Stimulated activated CD4-positive, alpha-beta T cell treated with anti-CD3 and anti-CD28 coated beads, Interleukin-15, amount 100 ng/mL, for 1 hour (primary cell): ENCODE measurements around the gene DHRS2.
"Not testable (repeated sequence)": the region's sequence is repeated elsewhere in the genome, so short reads cannot be mapped to it uniquely, and the experiment has no call there.

ENCODE experiments used
- DNase-seq, 2 donors: peaks; one replicate each; pipeline ENCODE4 v3.0.0-alpha.2; 2020; ENCODE audit warnings: low read depth in 1 of 2, low spot score in 1 of 2

Gene DHRS2

GRCh38 chr14:23636317-23637211 is at the start of gene DHRS2:
Gene DHRS2, plus strand, starts transcription at chr14:23636364. Its CDS starts 2,501 bp downstream, at chr14:23638865.
- DNase-seq = no peak

GRCh38 chr14:23588884-23589598 is 47.1 kb upstream of the DHRS2 start:
- DNase-seq = peak; percentile 60 to 66

GRCh38 chr14:23589606-23590005 is 46.6 kb upstream of the DHRS2 start:
- DNase-seq = no peak

DNA sequence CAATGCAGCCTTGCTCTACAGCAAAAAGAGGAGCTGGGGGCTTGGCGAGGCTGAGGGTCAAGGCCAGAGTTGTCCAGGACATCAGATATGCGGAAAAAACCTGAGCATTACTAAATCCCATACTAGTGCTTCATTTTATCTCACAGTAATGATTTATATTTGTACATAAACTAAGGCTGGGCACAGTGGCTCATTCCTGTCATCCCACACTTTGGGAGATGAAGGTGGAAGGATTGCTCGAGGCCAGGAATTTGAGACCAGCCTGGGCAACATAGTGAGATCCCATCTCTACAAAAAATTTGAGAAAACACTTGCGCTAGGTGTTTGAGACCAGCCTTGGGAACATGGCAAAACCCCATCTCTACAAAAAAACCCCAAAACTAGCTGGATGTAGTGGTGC is 46.0 kb upstream of the DHRS2 start:
- no peak for DNase-seq

DNA sequence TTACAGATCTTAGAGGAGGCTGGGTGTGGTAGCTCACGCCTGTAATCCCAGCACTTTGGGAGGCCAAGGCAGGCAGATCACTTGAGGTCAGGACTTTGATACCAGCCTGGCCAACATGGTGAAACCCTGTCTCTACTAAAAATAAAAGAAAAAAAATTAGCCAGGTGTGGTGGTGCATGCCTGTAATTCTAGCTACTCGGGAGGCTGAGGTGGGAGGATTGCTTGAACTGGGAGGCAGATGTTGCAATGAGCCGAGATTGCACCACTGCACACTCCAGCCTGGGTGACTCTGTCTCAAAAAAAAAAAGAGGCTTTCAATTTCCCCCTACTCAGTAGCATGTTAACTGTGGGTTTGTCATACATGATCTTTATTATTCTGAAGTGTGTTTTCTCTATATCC is 42.0 kb upstream of the DHRS2 start:
- DNase-seq = not testable (repeated sequence)

GRCh38 chr14:23600322-23600707 is 35.8 kb upstream of the DHRS2 start:
- DNase-seq = no peak

- no peak for DNase-seq
These were observed 35.4 kb upstream of the DHRS2 start for GRCh38 chr14:23600806-23601205.

GRCh38 chr14:23601424-23601823 is 34.7 kb upstream of the DHRS2 start:
- DNase-seq = no peak

GRCh38 chr14:23601845-23602180 is 34.4 kb upstream of the DHRS2 start:
- no peak for DNase-seq

DNA sequence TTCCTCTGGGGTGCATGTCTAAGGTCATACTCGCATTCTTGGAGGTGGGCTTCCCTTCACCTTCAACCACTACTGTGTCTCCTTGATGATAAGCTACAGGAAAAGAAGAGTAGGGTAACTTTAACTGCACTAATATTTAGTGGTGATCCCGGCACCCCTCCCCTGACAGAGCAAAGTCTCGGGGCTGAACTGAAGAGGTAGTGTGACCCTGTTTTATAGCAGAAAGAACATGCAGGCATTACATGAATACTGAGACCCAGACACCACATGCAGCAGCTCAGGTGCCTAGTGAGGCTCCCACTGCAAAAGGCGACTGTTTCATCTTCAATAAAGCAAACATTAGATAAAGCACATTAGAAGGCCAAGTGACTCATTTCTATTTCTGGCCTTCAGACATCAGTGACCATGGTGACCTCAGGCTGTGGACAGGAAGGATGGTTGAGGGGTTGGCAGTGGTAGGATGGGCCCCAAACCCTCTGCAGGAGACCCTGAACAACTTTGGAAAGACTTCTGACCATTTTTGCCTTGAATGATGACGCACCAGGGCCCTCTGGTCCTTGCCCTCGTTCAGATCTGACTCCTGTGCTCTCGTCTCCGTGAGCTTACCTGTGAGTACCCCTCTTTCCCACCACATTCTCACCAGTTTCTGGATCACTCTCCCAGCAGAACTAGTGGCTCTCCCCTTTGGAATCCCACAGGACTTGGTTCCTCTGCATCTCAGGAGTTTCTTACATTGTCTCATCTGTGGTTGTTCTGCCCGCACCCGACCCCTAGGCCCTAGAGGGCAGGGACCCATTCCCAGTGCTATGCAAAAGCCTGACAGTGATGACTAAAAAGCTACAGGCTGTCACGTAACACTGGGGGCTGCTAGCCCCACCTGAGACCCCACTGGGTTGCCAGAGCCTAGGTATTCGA is 33.7 kb upstream of the DHRS2 start:
- no peak for DNase-seq

DNA sequence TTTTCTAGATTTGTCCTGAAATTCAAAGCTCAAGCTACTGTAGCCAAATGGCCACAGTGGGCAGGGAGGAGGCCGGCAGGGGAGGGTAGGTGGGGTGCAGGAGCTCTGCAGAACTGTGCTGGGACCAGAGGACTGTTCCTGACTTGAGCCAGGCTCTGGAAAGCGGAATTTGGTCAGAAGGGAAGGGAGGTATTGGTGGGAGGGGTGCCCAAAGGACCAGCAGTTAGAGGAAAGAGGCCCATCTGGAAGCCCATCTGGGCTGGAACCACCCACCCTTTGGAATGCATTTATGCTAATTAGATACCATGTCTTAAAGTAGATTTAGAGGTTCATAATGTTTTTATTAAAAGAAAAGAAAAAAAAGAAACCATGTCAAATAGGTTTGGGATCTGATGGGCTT is 33.1 kb upstream of the DHRS2 start:
- DNase-seq = no peak

GRCh38 chr14:23604148-23604547 is 32.0 kb upstream of the DHRS2 start:
- no peak for DNase-seq

DNA sequence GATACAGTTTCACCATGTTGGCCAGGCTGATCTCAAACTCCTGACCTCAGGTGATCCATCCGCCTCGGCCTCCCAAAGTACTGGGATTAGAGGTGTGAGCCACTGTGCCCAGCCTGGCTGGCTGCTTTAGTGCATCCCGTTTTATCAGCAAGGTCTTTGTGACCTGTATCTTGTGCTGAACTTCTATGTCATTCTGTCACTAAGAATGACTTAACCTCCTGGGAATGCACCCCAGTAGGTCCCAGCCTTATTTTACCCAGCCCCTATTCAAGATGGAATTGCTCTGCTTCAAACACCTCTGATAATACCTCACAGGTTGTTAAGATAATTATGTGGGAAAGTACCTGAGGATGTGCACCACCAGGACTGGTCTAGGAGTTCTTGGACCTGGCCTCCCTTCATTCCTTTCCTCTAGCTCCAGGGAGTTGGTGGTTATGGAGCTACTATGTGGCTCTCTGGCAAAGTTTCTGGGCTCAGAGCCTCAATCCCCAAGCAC is 31.4 kb upstream of the DHRS2 start:
- no peak for DNase-seq

- DNase-seq = no peak
These were observed 30.1 kb upstream of the DHRS2 start for GRCh38 chr14:23605931-23606585.

GRCh38 chr14:23608454-23608853 is 27.7 kb upstream of the DHRS2 start:
- no peak for DNase-seq

- no peak for DNase-seq
These were observed 27.2 kb upstream of the DHRS2 start for GRCh38 chr14:23609001-23609400.

- DNase-seq = not testable (repeated sequence)
These were observed 26.6 kb upstream of the DHRS2 start for GRCh38 chr14:23609411-23610089.

- DNase-seq = no peak
These were observed 25.9 kb upstream of the DHRS2 start for GRCh38 chr14:23610090-23610814.

GRCh38 chr14:23610815-23611289 is 25.3 kb upstream of the DHRS2 start:
- DNase-seq = no peak
